VCaP (cell line): ENCODE data around the gene ATP5MG.
A peak's percentile ranks its signal among the peaks of the same experiment; 100 is the strongest.

Source experiments
- H3K27ac ChIP-seq: fragments of 450-650 bp; 2 replicates; pipeline ENCODE4 v1.5.1; 2017
- CTCF ChIP-seq: fragments of 450-650 bp; conservative IDR thresholded peaks from 2 replicates; pipeline ENCODE4 v1.5.1; 2017; ENCODE audit warnings: mild to moderate bottlenecking, moderate library complexity

Gene ATP5MG

GRCh38 chr11:118383657-118384056, 17.7 kb upstream of the ATP5MG start:
- no peak overlapping the region for H3K27ac ChIP-seq
- no peak for TF ChIP-seq CTCF

- peak overlapping the region; percentile 13 for H3K27ac ChIP-seq
- TF ChIP-seq CTCF = no peak
Observed at GRCh38 chr11:118396097-118396501, 5.3 kb upstream of the ATP5MG start.

DNA sequence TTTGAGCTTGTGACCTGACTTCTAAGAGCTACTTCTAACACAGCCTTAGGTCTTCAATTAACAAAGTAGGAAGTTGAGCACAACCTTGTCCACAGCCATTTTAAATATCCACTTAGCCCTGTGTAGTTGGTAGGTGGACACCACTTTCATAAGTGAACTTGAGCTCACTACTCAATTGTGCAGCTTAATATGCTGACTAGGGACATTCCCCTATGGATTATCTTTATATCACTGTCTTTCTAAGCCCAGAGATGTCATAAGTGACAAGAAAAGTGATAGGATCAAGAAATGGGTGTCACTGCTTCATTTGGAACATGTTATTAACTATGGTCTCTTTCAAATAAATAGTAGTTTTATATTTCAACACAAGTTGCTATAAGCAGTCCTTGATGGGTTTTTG, 4.0 kb upstream of the ATP5MG start:
- H3K27ac ChIP-seq = peak overlapping the region; percentile 13; the same call in 1 of the 2 replicates
- TF ChIP-seq CTCF = no peak

GRCh38 chr11:118398791-118399559, 2.4 kb upstream of the ATP5MG start:
- H3K27ac ChIP-seq = no peak overlapping the region

DNA sequence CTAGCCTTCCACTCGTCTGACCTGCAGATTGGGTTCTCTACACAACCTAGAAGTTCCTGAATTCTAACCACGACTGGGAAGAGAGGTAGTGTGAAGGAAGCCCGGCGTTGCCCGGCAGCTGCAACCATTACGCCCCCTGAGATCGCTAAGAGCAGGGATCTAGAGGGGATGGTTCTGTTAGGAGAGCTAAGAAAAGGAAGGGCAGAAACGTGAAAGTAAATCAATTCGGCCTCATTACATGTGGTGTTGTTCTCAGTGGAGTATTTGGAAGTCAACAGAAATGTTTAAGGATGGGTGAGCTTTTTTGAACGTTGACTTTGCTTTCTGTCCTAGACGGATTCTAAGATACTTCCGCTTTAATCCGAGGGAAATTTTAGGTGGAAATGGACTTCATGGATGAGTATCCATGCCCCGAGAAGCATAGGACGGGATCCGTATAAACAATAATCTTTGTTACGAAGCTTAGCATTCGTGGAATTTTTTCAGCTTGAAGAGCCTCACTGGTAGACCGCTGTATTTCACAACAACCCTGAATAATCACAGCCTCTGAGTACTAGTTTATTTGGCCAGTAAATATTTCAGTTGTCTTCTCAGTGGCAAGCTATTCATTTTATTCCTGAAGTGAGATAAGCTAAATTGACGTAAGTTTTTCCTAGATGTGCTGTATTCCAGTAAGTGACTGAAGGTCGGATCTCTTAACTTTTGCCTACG, 629 bp downstream of the ATP5MG start:
- TF ChIP-seq CTCF = no peak
- peak overlapping the region; percentile 95 for H3K27ac ChIP-seq

More at GRCh38 chr11:118398791-118399559, 2.4 kb upstream of the ATP5MG start:
- no peak for TF ChIP-seq CTCF

DNA sequence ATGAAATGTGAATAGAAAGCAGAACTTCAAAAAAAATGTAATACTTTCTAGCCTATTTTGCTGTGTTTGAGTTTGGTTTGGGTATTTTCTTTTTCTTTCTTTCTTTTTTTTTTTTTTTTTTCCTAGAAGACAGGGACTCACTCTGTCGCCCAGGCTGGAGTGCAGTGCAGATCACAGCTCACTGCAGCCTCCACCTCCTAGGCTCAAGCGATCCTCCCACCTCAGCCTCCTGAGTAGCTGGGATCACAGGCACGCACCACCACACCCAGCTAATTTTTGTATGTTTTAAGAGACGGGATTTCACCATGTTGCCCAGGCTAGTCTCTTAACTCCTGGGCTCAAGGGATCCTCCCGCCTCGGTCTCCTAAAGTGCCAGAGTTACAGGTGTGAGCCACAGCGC, 1.2 kb downstream of the ATP5MG start:
- peak overlapping the region; percentile 95 for H3K27ac ChIP-seq

GRCh38 chr11:118406599-118407166, 5.3 kb downstream of the ATP5MG start:
- H3K27ac ChIP-seq = no peak overlapping the region
- no peak for TF ChIP-seq CTCF
